Measurements from ENCODE around the gene MROH8.

DNA sequence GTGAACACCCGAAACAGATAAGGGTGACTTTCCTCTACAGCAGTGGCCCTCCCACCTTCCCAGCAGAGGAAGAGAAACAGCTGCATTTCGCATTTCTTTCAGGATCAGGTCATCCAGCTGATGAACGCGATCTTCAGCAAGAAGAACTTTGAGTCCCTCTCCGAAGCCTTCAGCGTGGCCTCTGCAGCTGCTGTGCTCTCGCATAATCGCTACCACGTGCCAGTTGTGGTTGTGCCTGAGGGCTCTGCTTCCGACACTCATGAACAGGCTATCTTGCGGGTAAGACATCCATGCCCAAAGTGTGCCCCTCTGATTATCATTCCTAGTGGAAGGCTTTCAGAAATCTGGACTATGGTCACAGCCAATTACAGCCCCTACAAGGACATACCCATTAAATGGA is 27.8 kb upstream of the MROH8 start:
- TF ChIP-seq, protein P1, sequence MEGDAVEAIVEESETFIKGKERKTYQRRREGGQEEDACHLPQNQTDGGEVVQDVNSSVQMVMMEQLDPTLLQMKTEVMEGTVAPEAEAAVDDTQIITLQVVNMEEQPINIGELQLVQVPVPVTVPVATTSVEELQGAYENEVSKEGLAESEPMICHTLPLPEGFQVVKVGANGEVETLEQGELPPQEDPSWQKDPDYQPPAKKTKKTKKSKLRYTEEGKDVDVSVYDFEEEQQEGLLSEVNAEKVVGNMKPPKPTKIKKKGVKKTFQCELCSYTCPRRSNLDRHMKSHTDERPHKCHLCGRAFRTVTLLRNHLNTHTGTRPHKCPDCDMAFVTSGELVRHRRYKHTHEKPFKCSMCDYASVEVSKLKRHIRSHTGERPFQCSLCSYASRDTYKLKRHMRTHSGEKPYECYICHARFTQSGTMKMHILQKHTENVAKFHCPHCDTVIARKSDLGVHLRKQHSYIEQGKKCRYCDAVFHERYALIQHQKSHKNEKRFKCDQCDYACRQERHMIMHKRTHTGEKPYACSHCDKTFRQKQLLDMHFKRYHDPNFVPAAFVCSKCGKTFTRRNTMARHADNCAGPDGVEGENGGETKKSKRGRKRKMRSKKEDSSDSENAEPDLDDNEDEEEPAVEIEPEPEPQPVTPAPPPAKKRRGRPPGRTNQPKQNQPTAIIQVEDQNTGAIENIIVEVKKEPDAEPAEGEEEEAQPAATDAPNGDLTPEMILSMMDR (IDR thresholded peaks at IDR 0.05) = no peak
- no peak for TF ChIP-seq POLR2A (IDR thresholded peaks at IDR 0.05)
